VCaP (cell line): Measurements from ENCODE around the gene C1QTNF6.

Experiments used
- H3K27ac ChIP-seq: fragments of 450-650 bp; 2 replicates; pipeline ENCODE4 v1.5.1; 2017
- CTCF ChIP-seq: fragments of 450-650 bp; conservative IDR thresholded peaks from 2 replicates; pipeline ENCODE4 v1.5.1; 2017; ENCODE audit warnings: mild to moderate bottlenecking, moderate library complexity

C1QTNF6 gene

GRCh38 chr22:37219533-37219932, 31.5 kb upstream of the C1QTNF6 start:
- TF ChIP-seq CTCF: no peak
- no peak overlapping the region for H3K27ac ChIP-seq

DNA sequence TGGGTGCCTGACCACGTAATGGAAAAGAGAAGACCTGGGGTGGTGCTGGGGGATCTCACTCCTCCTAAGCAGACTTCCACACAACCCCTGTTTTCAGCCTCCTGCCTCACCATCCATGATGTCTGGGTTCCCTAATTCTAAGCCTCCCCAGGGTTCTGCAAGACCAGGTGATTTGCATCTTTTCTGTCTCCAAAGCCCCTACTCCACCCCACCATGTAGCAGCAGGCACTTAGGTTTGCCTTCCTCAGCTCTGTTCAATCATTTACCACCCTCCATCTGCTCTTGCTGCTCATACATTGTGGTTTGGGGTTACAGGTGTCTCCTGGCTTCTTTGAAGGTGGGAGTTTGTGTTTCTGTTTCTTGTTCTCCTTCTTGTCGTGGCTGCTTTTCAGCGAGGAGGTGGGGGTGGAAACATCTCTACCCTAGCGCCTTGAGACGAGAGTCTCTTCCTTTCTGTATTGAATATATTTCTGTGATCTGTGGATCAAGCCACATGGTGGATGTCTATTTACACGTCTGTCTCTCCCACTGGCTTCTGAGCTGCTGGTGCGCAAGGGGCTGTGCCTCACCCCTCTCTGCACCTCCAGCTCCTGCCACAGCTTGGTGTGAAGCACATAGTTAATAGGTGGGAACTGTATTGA, 30.8 kb upstream of the C1QTNF6 start:
- no peak for TF ChIP-seq CTCF
- H3K27ac ChIP-seq: no peak overlapping the region

GRCh38 chr22:37218399-37218770, 30.3 kb upstream of the C1QTNF6 start:
- H3K27ac ChIP-seq: no peak overlapping the region
- no peak for TF ChIP-seq CTCF

GRCh38 chr22:37215890-37216289, 27.8 kb upstream of the C1QTNF6 start:
- H3K27ac ChIP-seq: no peak overlapping the region

GRCh38 chr22:37214731-37215030, 26.6 kb upstream of the C1QTNF6 start:
- no peak for TF ChIP-seq CTCF

More at GRCh38 chr22:37215890-37216289, 27.8 kb upstream of the C1QTNF6 start:
- TF ChIP-seq CTCF: no peak

GRCh38 chr22:37213941-37214730, 26.1 kb upstream of the C1QTNF6 start:
- TF ChIP-seq CTCF: no peak
- no peak overlapping the region for H3K27ac ChIP-seq

More at GRCh38 chr22:37214731-37215030, 26.6 kb upstream of the C1QTNF6 start:
- H3K27ac ChIP-seq: no peak overlapping the region

DNA sequence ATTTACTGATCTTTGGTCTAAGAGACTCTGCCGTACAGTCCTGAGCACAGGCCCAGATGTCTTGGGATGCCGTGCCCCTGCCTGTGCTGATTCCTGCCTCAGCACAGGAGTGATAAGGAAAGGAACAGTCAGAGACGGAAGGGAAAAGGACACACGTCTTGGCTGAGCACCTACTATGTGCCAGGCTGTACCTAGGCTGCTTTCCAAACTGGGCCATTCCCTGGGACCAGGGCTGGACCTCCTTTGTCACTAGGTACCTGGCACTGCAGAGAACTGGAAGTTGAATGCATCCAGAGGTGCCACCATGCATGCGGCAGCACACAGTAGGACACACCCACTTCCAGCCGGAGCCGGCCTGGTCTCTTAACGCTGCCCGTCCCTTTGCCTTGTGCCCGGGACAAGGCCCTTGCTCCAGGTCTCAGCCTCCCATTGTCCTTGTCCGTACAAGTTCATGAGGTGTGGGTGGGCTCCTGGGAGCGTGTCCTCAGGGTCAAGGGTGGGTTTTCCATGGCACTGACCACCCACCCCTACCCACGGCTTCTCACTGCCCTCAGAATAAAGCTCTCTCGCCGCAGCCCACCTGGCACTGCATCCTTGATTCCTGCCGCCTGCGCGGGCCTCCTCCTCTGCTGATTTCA, 25.3 kb upstream of the C1QTNF6 start:
- H3K27ac ChIP-seq: no peak overlapping the region

More for the DNA sequence above, 25.3 kb upstream of the C1QTNF6 start:
- TF ChIP-seq CTCF: no peak
